ENCODE data around the gene ENOSF1. TPM values are rescaled to one million over a fixed set of nuclear protein-coding genes. Genes with fewer than 3 reads are reported as not detected.
A peak's percentile ranks its signal among the peaks of the same experiment; 100 is the strongest.

Gene ENOSF1
- total RNA-seq, 3 donors from 2014 or later (not counting 1 experiment from before 2014, with no cell fraction given) = 36.3 to 51.5 (median 39.8) TPM

DNA sequence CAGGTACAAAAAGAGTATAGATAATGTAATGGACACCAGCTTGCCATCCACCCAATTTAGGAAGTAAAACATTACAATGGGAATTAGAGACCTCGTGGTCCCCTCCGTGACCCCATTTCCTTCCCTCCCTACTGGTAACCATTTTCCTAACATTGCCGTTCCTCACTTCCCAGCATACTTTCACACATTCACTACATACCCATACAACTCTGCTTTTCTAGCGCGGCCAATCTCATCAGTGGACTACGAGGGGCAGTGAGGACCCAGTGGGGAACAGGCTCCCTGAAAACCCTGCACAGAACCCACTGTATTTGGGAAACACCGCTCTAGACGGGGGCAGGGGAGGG is 1.1 kb downstream of the ENOSF1 start:
- H3K9me3 ChIP-seq (ENCODE audit: control insufficient read depth, insufficient read depth, low read length) = no peaks in the 10 kb centered on the region
- DNase-seq = no peak
- peaks cover 17% of the 10 kb centered on the region for H3K4me1 ChIP-seq (ENCODE audit: control insufficient read depth, insufficient read depth, low read length)
- H3K27me3 ChIP-seq (ENCODE audit: control insufficient read depth, insufficient read depth, low read length) = no peaks in the 10 kb centered on the region
- peak overlapping the region; percentile 73 for H3K27ac ChIP-seq (ENCODE audit: low read length)
- 5% methylated on average over 8 of the region's 8 CpGs for WGBS (ENCODE audit: insufficient coverage)
- H3K4me3 ChIP-seq (ENCODE audit: low read length) = peak overlapping the region; percentile 52
- intact Hi-C loops (cut with micrococcal nuclease) = loop anchor here (1.0 kb wide), 2 partner anchors 101 to 120 kb away; partner anchors contain the start of gene YES1
- TF ChIP-seq, protein P1, sequence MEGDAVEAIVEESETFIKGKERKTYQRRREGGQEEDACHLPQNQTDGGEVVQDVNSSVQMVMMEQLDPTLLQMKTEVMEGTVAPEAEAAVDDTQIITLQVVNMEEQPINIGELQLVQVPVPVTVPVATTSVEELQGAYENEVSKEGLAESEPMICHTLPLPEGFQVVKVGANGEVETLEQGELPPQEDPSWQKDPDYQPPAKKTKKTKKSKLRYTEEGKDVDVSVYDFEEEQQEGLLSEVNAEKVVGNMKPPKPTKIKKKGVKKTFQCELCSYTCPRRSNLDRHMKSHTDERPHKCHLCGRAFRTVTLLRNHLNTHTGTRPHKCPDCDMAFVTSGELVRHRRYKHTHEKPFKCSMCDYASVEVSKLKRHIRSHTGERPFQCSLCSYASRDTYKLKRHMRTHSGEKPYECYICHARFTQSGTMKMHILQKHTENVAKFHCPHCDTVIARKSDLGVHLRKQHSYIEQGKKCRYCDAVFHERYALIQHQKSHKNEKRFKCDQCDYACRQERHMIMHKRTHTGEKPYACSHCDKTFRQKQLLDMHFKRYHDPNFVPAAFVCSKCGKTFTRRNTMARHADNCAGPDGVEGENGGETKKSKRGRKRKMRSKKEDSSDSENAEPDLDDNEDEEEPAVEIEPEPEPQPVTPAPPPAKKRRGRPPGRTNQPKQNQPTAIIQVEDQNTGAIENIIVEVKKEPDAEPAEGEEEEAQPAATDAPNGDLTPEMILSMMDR (IDR thresholded peaks at IDR 0.05) = no peak
- H3K36me3 ChIP-seq (ENCODE audit: control insufficient read depth, insufficient read depth, low read length) = no peaks in the 10 kb centered on the region
- peaks cover 17 to 26% of the 10 kb centered on the region in 2 donors for H3K4me1 Mint-ChIP-seq
- H3K9me3 Mint-ChIP-seq = no peaks in the 10 kb centered on the region
- H3K27ac Mint-ChIP-seq = peak overlapping the region; percentile 96 to 97
- no peaks in the 10 kb centered on the region for H3K27me3 Mint-ChIP-seq (ENCODE audit: low read depth in 2 of 2)
- peak overlapping the region; percentile 95 for H3K4me3 Mint-ChIP-seq
- ATAC-seq = no peak
- no peaks in the 10 kb centered on the region for H3K36me3 Mint-ChIP-seq

DNA sequence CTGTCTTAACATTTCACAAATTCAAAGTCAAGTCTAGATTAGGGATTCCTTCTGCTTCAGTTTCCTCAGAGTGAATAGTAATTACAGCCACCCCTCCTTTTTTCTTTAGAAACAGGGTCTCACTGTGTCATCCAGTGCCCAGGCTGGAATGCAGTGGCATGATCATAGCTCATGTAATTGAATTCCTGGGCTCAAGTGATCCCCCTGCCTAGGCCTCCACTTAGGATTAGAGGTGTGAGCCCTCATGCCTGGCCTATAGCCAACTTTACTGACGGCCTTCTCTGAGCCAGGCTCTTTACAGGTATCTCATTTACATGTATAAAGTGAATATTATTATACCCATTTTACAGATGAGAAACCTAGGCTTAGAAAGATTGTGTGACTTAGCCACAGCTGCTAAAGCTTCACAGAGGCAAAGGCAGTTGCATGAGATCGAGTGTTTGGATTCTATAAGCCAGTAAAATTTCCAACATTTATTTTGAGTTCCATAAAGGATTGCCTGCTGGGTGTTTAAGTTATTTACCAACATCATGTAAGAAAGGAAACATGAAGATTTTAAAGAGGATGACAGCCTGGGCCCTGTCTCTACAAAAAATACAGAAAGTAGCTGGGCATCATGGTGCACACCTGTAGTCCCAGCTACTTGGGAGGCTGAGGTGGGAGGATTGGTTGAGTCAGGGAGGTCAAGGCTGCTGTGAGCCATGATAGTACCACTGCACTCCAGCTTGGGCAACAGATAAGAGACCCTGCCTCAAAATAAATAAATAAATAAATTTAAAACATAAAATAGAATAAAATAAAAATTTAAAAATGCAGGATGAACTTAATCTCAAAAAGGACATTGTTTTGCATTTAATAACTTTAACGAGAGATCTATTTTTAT is 1.8 kb downstream of the ENOSF1 start:
- Histone ChIP-seq H3K4me1 (ENCODE audit: control insufficient read depth, insufficient read depth, low read length) (peaks cover 17% of the 10 kb centered on the region), H3K27ac (ENCODE audit: low read length) (peak overlapping the region; percentile 73), H3K36me3 (ENCODE audit: control insufficient read depth, insufficient read depth, low read length) (no peaks in the 10 kb centered on the region), H3K4me3 (ENCODE audit: low read length) (no peak overlapping the region), H3K27me3 (ENCODE audit: control insufficient read depth, insufficient read depth, low read length) (no peaks in the 10 kb centered on the region), H3K9me3 (ENCODE audit: control insufficient read depth, insufficient read depth, low read length) (no peaks in the 10 kb centered on the region)
- Mint-ChIP-seq H3K27ac (peak overlapping the region; percentile 96 to 97), H3K27me3 (ENCODE audit: low read depth in 2 of 2) (no peaks in the 10 kb centered on the region), H3K4me1 (peaks cover 17 to 26% of the 10 kb centered on the region in 2 donors), H3K36me3 (no peaks in the 10 kb centered on the region), H3K9me3 (no peaks in the 10 kb centered on the region), H3K4me3 (peak overlapping the region; percentile 95)
- DNase-seq (no peak), ATAC-seq (no peak)
- TF ChIP-seq, protein P1 (IDR thresholded peaks at IDR 0.05) = no peak
- intact Hi-C loops (cut with micrococcal nuclease) = loop anchor here (1.0 kb wide), 2 partner anchors 102 to 121 kb away; partner anchors contain the start of gene YES1
- WGBS (ENCODE audit: insufficient coverage) = 100% methylated on average over 1 of the region's 3 CpGs

- peak overlapping the region in 1 of 2 donors; percentile 97 for H3K27ac Mint-ChIP-seq
- no peak overlapping the region for H3K4me3 Mint-ChIP-seq
- H3K9me3 Mint-ChIP-seq = no peaks in the 10 kb centered on the region
Observed at GRCh38 chr18:709771-710170, 2.7 kb downstream of the ENOSF1 start.

More at GRCh38 chr18:709771-710170, 2.7 kb downstream of the ENOSF1 start:
- no peak overlapping the region for H3K4me3 ChIP-seq (ENCODE audit: low read length)
- 100% methylated on average over 1 of the region's 1 CpG for WGBS (ENCODE audit: insufficient coverage)
- intact Hi-C loops (cut with micrococcal nuclease) = no loop called here
- no peaks in the 10 kb centered on the region for H3K36me3 Mint-ChIP-seq
- no peak for ATAC-seq
- no peaks in the 10 kb centered on the region for H3K9me3 ChIP-seq (ENCODE audit: control insufficient read depth, insufficient read depth, low read length)
- no peaks in the 10 kb centered on the region for H3K27me3 ChIP-seq (ENCODE audit: control insufficient read depth, insufficient read depth, low read length)
- peaks cover 17% of the 10 kb centered on the region for H3K4me1 ChIP-seq (ENCODE audit: control insufficient read depth, insufficient read depth, low read length)
- TF ChIP-seq, protein P1 (IDR thresholded peaks at IDR 0.05) = no peak
- no peaks in the 10 kb centered on the region for H3K27me3 Mint-ChIP-seq (ENCODE audit: low read depth in 2 of 2)
- peaks cover 13 to 26% of the 10 kb centered on the region in 2 donors for H3K4me1 Mint-ChIP-seq
- no peaks in the 10 kb centered on the region for H3K36me3 ChIP-seq (ENCODE audit: control insufficient read depth, insufficient read depth, low read length)
- DNase-seq = no peak
- no peak overlapping the region for H3K27ac ChIP-seq (ENCODE audit: low read length)

All from natural killer cell (primary cell).